ENCODE data around the gene ADAM8.

- no peak for TF ChIP-seq CTCF (IDR thresholded peaks at IDR 0.05)
- no peak for TF ChIP-seq EP300 (IDR thresholded peaks at IDR 0.05; ENCODE audit: low read depth)
Measured at GRCh38 chr10:133216776-133217175, 59.9 kb downstream of the ADAM8 start.
